Myometrial cell (primary cell): ENCODE results near the gene TMEM234. TPM values are rescaled to one million over a fixed set of nuclear protein-coding genes. Genes with fewer than 3 reads are reported as not detected.

Source experiments
- total RNA-seq: library from RNA; depleted of rRNA; stranded (reverse); fragments of >200 nt; gene quantifications from 2 replicates; pipeline ENCODE4 v1.2.3, GENCODE V29; 2015

Gene TMEM234
- 14.2 and 16.4 TPM in 2 replicates for total RNA-seq

DNA sequence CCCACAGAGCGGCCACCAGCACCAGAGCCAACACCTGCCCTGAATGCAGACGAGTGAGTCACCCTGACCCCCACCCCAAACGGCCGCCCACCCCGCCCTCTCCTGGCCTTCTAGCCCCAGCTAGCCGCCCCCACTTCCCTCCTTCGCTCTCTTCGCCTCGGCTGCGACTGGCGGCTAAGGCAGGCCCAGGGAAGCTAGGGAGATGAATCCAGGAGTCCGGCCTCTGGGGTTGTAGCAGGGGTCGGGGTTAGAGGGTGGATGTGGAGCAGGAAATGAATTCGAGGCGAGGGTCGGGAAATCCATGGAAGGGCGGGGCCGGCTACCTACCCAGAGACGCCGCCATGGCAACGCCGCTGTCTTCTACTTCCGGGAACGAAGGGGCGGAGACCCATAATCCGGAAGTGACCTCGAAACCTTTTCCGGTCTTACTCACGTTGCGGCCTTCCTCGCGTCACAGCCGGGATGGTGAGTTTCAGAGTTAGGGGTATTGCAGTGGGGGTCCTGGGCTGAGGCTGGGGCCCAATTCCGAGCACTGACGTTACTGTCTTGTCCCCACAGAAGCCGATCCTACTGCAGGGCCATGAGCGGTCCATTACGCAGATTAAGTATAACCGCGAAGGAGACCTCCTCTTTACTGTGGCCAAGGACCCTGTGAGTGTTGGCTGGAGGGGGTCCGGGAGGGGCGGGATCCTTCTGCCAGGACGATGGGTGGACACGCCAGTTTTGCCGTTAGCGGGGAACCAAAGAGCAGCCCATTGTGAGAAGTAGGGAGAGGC, at the start of gene TMEM234, which contains the start of gene EIF3I:
Gene TMEM234, minus strand, starts transcription at position 374 of the 776 bp plus-strand sequence. Its CDS starts 31 bp downstream, at position 343.
Gene EIF3I, plus strand, starts transcription at position 428 of the 776 bp plus-strand sequence. Its CDS starts 35 bp downstream, at position 463.

DNA sequence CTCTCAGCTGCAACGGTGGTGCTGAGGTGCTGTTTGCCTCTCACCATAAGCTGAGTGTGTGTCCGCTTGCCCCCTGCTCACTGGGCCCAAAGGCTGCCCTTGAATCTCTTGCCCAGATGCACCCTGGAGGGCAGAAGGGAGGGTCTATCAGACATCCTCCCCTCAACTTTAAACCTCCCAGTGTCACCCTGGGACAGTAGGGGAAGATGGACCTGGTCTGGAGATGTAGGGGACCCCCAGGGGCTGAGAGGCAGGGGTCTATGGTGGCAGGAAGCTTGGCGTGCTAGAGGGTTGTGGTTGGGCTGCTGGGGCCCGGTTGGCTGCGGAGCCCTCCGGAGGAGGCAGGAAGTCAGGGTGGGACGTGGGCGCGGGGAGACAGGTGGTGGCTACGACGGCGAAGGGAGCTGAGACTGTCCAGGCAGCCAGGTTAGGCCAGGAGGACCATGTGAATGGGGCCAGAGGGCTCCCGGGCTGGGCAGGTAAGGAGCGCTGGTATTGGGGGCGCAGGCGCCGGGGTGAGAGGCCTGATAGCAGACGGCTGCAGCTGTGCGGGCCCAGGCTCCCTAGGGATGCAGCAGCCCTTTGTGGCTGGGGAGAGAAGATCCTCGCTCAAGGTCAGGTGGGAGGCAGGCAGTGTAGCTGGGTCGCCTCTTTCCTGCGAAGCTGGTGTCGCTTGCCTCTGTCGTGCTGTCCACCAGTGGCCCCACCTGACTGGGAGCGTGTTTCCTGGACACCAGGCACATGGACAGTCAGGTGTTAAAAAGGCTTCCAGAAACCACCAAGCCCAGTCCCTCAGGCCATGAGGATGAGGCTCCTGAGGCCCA, 29.0 kb upstream of the TMEM234 start, which contains the start of gene LCK:
Gene LCK, plus strand, starts transcription at position 373 of the 824 bp plus-strand sequence. CDS start 23,065 bp downstream, outside the sequence.

DNA sequence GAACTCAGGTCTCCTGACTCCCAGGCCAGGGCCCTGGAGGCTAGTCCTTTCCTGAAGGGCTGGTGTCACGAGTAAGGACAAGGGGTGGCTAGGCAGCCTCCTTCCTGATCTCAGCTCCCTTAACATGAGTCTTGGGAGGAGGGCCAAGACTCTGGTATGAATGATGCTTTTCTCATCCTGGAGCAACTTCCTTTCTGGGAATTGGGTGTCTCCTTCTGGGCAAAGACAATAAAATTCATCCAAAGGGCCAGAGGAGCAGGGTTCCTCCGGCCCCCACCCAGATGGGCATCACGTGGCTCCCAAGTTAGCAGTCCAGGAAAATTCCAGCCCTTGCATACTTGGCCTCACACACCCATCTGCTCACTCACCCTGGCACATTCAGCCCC, 24.7 kb upstream of the TMEM234 start, which contains the start of gene FAM167B:
Gene FAM167B, plus strand, starts transcription at position 335 of the 386 bp plus-strand sequence. CDS start 200 bp downstream, outside the sequence.

DNA sequence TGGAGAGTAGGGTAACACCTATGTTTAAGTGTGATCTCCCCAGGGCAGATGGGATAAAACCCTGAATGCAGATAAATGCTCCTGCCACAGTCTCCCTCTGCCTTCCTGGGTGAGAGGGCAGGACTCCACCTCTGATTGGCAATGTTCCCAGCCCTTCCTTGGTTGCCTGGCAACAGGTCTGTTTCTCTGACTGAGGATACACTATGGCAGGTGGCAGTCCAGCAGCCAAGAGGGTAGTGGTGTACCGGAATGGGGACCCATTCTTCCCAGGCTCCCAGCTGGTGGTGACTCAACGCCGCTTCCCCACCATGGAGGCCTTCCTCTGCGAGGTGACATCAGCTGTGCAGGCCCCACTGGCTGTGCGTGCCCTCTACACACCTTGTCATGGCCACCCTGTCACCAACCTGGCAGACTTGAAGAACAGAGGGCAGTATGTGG, 13.2 kb downstream of the TMEM234 start, which contains the start of gene DCDC2B:
Gene DCDC2B, plus strand, starts transcription at position 199 of the 438 bp plus-strand sequence. Its CDS starts 5 bp downstream, at position 204.

DNA sequence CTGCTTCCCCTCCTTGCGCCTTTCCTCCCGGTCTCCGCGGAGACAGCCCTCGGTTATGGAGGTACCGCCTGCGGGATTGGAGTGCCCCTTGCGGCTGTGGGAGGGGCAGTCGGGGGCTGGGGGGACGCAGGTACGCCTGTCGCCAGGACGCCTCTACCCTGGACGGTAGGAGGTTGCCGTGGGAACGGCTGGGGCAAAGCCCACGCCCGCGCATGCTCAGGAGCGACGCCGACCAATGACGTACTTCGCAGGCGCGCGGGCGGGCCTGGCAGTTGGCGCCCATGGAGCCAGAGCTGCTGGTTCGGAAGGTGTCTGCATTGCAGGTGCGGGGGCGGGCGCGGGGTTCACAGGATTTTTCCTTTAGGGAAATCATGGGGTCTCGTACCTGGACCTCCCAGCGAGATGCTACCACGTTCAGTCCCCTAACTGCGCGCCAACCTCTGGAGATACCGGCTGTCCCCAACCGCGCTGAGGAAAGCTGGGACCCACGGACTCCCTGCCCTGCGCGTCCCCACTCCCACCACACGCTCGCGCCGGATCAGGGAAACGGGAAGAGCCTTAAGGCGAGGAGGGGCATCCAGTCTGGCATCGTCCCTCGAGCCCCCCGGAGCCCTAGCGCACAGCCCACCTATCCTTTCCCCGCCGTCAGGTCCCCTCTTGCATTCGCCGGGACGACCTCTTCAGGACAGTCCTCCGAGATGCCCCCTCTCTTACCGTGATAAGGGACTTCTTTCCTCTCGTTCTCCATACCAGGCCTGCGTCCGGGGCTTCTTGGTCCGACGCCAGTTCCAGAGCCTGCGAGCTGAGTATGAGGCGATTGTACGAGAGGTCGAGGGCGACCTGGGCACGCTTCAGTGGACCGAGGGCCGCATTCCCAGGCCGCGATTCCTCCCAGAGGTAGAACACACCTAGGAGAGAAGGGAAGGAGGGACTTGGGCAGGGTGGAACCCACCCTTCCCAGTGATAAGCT, 16.5 kb downstream of the TMEM234 start, which contains the start of gene IQCC:
Gene IQCC, plus strand, starts transcription at position 271 of the 970 bp plus-strand sequence. Its CDS starts 11 bp downstream, at position 282.

DNA sequence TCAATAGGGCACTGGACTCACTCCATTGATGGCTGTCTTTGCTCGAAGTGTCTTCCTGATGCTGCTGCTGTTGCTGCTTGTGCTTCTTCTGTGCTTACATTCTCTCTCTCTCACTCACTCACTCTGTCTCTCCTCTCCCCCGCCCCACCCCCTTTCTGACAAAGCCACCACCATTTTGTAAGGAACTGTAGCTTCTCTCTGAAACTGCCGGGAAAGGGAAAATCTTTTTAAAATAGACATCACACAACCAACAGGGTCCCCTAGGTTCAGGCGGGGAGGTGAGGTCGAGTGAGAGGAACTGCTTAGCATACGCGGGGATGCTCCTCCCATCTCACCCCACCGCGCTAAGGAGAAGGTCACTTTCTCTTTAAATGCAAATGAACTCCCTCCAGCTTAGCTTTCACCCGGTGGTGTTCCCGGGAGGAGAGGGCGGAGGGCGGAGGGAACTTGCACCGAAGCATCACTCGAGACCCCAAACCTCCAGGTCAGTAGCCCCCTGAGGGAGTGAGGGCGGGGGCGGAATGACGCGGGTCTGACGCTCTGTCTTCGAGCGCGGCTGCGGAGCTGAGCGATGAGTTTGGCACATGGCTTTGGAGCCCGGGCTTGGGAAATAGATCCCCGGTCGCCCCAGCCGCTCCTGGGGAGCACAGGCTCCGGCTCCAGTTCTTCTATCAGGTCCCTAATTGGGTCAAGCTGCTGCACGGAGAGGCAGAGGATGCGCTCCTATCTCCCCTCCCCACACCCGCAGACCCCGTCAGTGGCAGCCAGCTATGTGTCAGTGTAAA, 21.7 kb downstream of the TMEM234 start, which contains the start of gene CCDC28B:
Gene CCDC28B, plus strand, starts transcription at position 370 of the 785 bp plus-strand sequence. CDS start 1,341 bp downstream, outside the sequence.

DNA sequence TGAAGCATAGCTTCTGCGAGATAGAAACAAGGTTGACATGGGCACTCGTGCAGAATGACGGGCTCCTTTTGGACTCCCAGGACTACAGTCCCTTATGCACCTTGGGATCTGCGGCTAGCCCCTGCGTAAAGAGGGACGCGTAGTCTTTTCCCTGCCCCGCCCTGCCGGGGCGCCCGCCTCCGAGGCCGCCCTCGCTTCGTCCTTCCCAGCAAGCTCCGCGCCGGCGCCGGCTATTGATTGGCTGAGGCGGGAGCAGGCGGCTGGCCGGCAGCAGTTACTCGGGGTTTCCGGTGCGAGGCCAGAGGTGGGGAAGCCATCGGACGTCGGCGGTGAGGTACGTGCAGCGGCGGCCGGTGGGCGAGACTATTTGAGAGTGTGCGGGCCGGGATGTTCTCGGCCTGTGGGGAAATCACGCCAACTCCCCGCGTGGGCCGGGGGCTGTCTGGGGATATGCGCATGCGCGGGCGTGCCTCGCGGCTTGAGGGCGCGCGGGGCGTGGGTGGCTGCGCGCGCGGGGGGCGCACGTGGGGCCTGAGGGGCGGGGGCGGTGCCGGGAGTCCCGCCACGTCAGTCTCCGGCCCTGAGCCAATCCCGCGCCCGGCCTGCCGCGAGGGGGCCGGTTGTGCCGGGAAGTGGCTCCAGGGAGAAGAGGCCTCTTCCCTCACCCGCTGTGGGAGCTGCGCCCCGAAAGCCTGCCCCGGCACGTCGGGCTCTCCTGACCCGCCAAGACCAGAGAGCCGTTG, 42.5 kb downstream of the TMEM234 start, which contains the start of gene TXLNA:
Gene TXLNA, plus strand, starts transcription at position 233 of the 743 bp plus-strand sequence. CDS start 671 bp downstream, outside the sequence.

Other genes with a start within 250 kb of the TMEM234 start
- 82.7 and 95.7 TPM in 2 replicates for gene KHDRBS1, start 208.5 kb downstream of the TMEM234 start, total RNA-seq
- 5.1 and 7.8 TPM in 2 replicates for gene TMEM39B, start 149.4 kb downstream of the TMEM234 start, total RNA-seq
- gene KPNA6, start 114.3 kb downstream of the TMEM234 start, total RNA-seq = 45.3 and 47.7 TPM in 2 replicates
- gene TXLNA, start 42.7 kb downstream of the TMEM234 start, total RNA-seq = 57.9 and 77.3 TPM in 2 replicates
- 17.6 and 17.9 TPM in 2 replicates for gene CCDC28B, start 21.8 kb downstream of the TMEM234 start, total RNA-seq
- gene IQCC, start 16.7 kb downstream of the TMEM234 start, total RNA-seq = 1.4 and 2.1 TPM in 2 replicates
- gene DCDC2B, start 13.3 kb downstream of the TMEM234 start, total RNA-seq = not detected in 2 replicates
- 502 and 539 TPM in 2 replicates for gene EIF3I, start 54 bp upstream of the TMEM234 start, total RNA-seq
- 0.35 TPM in 1 of 2 replicates, not detected in the other for gene FAM167B, start 24.9 kb upstream of the TMEM234 start, total RNA-seq
- gene LCK, start 28.9 kb upstream of the TMEM234 start, total RNA-seq = not detected in 2 replicates
- 65.6 and 69.5 TPM in 2 replicates for gene HDAC1, start 69.7 kb upstream of the TMEM234 start, total RNA-seq
- gene MARCKSL1, start 113.9 kb upstream of the TMEM234 start, total RNA-seq = 38.6 and 39.5 TPM in 2 replicates
- 0.89 TPM in 1 of 2 replicates, not detected in the other for gene FAM229A, start 140.1 kb upstream of the TMEM234 start, total RNA-seq
- gene TSSK3, start 140.2 kb upstream of the TMEM234 start, total RNA-seq = not detected in 2 replicates
- gene BSDC1, start 172.1 kb upstream of the TMEM234 start, total RNA-seq = 64.7 and 77.3 TPM in 2 replicates
- not detected in 2 replicates for gene ZBTB8B, start 242.7 kb upstream of the TMEM234 start, total RNA-seq